Upper lobe of left lung (tissue), 4 donors: ENCODE results near the gene LRP8.

Source experiments
- EP300 ChIP-seq, 4 donors: sonication (generic); formaldehyde crosslinking; IDR thresholded peaks; one replicate each; pipeline ENCODE4 v1.5.1; 2017; ENCODE audit warnings: antibody characterized with exemption in 4 of 4, control low read depth in 2 of 4
- POLR2A ChIP-seq, 4 donors: fragments of 450-650 bp; IDR thresholded peaks; one replicate each; pipeline ENCODE4 v1.5.1; 2016 to 2017; ENCODE audit warnings: antibody characterized with exemption in 4 of 4, mild to moderate bottlenecking in 2 of 4
- TF ChIP-seq, protein P1 (sequence below), 6 experiments: fragments of 450-650 bp in 4 of 6; fragments of 200-600 bp in 2 of 6; sonication (generic) in 2 of 6; IDR thresholded peaks; one replicate each; pipeline ENCODE4 v1.5.1; 2016 to 2019; ENCODE audit warnings: antibody characterized with exemption in 6 of 6

DNA sequence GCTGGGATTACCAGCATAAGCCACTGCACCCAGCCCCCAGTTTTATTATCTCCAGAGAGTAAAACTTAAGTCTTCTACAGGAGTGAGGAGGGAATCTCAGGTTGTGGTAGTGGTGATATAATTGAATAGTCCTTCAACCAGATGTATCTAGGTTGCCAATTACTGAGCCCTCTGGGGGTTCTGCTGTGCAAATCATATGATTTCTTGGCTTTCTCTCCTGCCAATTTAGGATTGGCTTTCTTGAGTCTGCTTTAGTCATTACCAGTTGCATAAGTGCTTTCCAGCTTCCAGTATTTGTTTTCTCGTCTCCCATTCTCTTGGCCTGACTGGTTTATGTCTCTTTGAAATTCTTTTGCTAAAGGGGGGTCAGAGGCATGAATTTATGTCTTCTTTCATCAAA lies 120.1 kb downstream of the LRP8 start:
- TF ChIP-seq, protein P1, sequence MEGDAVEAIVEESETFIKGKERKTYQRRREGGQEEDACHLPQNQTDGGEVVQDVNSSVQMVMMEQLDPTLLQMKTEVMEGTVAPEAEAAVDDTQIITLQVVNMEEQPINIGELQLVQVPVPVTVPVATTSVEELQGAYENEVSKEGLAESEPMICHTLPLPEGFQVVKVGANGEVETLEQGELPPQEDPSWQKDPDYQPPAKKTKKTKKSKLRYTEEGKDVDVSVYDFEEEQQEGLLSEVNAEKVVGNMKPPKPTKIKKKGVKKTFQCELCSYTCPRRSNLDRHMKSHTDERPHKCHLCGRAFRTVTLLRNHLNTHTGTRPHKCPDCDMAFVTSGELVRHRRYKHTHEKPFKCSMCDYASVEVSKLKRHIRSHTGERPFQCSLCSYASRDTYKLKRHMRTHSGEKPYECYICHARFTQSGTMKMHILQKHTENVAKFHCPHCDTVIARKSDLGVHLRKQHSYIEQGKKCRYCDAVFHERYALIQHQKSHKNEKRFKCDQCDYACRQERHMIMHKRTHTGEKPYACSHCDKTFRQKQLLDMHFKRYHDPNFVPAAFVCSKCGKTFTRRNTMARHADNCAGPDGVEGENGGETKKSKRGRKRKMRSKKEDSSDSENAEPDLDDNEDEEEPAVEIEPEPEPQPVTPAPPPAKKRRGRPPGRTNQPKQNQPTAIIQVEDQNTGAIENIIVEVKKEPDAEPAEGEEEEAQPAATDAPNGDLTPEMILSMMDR (IDR thresholded peaks at IDR 0.05), result no peak
- TF ChIP-seq EP300 (IDR thresholded peaks at IDR 0.05) (no peak), POLR2A (IDR thresholded peaks at IDR 0.05) (no peak)
